HS-5 (cell line): ENCODE measurements around the gene GMEB2.
"Not testable (repeated sequence)": the region's sequence is repeated elsewhere in the genome, so short reads cannot be mapped to it uniquely, and the experiment has no call there.

Experiments used
- DNase-seq: peaks from one replicate; pipeline ENCODE4 v3.0.0-alpha.2; 2012; ENCODE audit warnings: low read depth

Gene GMEB2

DNA sequence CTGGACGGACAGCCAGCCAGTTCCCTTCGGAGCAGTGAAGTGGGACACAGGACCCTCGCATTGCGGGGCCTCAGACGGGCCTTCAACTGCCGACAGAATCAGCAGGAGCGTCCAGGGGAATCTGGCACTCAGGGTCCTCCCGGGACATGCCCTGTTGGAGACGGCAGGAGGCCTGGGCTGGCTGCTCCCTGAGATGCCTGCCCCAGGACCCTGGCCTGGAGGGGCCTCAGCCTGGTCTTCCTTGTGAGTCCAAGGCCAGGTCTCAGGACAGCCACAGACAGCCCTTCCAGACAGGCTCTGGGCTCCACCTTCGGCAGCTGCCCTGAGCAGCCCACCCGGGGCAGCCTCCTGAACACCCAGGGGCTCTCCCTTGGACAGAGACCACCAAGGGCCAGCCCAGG is 38.3 kb downstream of the GMEB2 start:
- no peak for DNase-seq

DNA sequence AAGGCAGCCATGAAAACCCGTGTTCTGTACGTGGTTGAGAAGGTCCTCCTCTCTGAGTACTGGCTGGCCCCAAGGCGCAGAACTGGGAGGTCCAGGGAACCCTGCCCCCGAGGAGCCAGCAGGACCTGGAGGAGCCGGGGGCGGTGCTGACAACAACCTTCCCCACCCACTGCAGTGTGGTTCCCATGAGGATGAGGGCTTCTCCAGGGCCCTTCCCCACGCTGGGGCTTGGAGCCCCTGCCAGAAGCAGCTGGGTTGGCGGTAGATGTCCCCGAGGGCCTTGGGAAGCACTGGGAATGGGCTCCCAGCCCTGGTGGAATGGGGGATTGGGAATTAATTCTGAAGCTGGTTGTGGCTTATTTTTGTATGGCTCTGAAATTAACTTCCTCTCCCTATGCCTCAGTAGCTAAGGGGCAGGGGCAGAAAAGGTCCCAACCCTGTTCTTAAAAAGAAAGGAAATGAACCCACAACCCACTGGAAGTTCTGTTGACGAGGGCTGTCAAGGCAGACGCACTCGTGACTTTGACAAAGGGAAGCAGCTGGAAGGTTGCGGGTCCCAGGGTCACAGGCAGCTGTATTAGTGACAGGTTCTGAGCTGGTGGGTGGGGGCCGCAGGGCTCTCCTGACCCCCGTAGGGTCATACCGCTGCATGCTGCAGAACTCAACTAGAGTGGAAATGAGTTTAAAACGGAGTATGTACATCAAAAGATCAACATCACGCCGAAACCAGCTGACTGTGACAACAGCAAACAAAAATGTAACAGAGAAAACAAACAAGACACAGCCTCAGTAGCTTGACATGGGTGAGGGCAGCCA is 38.9 kb downstream of the GMEB2 start:
- DNase-seq: no peak

DNA sequence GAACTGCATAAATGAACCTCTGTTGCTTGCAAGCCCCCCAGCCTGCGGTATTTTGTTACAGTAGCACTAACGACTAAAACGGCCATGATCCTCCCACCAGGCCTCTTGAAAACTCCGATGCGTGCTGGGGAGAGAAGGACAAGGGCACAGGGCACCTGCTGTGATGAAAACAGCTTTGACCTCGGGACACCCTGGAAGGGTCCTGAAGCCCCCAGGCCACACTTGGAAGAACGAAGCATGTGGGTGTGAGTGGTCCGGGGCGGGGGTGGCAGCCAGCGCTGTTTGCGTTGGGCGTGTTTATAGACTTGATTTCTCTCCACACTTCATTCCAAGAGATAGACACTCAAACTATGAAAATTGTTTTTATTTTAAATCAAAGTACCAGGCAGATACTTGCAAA is 39.6 kb downstream of the GMEB2 start:
- no peak for DNase-seq

DNA sequence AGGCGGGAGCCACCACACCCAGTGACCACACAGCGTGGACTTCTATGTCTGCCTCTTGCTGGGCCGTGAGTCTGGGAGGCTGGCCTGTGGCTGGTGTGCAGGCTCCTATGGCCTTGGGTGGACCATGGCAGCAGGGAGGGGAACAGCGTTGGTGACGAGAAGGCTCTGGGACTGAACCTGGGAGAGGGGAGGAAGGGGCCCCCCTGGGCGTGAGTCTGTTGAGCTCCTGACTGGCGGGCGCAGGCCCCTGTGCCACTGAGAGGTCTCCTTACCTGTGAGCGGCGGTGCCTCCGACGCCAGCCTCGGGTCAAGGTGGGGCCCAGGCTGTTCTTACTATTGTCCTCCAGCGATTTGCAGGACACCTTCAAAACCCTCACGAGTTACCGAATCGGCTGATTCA is 40.1 kb downstream of the GMEB2 start:
- no peak for DNase-seq

DNA sequence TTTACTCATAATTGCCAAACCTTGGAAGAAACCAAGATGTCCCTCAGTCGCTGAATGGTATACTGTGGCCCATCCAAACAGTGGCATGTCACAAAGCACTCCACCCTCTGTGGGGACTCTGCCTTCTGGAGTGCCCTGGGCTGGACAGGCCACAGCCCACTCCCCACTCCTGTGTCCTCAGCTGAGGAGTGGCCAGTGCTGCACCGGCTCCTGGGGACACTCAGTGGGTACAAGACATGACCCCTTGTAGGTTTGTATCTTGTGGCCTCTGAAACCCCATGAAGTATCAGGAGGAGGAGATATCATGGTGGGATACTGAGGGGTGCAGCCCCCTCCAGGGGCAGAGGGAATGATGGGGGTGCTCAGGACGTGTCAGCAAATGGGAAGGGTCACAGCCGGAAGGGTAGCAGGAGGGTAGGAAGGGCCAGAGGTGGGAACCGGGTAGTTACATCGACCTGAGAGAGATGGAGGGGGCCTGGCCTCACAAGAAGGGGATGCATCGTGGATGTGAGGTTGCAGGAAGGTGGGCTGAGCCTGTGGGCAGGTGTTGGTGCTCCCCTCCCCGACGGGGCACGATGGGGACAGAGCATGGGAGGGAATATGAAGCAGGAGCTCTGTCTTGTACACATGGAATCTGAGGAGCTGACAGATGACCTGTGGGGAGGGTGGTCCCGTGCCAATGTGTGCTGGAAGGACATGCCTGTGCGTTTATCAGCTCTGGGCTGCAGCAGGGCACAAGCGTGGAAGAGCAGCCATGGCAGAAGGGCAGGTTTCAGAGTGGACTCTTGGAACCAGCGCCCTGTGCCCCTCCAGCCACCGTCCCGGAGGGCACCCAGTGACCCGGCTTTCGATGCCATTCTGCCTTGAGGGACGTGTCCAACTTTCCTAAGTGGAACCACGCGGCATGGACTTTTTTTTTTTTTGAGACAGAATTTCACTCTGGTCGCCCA is 41.0 kb downstream of the GMEB2 start:
- DNase-seq: no peak

DNA sequence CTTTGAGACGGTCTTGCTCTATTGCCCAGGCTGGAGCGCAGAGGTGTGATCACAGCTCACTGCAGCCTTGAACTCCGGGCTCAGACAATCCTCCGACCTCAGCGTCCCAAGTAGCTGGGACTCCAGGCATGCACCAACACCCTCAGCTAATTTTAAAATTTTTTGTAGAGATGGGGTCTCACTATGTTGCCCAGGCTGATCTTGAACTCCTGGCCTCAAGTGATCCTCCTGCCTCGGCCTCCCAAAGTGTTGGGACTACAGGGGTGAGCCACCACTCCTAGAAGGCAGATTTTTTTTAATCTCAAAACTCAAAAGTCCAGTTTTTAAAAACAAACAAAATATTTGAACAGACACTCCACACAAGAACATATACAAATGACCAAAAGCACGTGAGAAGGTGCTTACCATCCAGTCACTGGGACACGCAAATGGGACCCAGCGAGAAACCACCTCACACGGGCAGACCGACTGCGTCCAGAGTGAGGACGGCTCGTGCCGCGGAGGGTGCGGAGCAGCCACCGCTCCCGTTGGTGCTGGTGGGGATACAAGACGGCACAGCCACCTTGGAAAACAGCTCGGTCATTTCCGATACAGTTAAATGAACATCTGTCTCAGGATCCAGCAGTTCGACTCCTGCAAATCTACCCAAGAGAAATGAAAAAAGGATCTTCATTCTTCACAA is 44.4 kb downstream of the GMEB2 start:
- DNase-seq: no peak

DNA sequence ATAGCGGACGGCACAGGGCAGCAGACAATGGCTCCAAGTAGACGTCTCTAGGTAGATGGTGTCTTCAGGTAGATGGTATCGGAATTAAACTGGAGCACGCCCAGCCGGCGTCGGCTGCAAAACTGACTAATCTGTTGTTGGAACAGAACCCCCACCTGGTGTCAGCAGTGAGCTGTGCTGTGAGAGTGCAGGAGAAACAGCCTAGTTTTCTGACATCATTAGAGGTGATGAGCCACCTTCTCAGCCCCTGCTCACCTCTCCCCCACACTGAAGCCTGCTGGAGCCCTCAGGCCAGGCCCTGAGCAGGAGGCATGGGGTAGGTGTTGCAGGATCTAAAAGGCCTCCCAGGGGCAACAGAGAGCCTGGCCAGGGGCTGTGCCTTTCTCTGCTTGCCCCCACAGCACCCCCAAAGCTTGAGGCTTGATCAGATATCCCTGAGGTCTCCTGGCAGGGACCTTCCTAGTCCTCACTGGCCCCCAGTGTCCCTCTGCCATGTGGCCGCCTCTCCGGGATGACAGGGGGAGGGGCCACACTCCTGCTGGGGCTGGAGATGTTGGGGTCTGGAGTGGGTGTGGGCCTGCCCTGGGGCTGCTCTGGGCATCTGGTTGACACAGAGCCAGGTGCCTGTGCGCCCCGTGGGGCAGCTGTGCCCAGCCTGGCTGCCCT is 46.0 kb downstream of the GMEB2 start:
- DNase-seq: no peak

DNA sequence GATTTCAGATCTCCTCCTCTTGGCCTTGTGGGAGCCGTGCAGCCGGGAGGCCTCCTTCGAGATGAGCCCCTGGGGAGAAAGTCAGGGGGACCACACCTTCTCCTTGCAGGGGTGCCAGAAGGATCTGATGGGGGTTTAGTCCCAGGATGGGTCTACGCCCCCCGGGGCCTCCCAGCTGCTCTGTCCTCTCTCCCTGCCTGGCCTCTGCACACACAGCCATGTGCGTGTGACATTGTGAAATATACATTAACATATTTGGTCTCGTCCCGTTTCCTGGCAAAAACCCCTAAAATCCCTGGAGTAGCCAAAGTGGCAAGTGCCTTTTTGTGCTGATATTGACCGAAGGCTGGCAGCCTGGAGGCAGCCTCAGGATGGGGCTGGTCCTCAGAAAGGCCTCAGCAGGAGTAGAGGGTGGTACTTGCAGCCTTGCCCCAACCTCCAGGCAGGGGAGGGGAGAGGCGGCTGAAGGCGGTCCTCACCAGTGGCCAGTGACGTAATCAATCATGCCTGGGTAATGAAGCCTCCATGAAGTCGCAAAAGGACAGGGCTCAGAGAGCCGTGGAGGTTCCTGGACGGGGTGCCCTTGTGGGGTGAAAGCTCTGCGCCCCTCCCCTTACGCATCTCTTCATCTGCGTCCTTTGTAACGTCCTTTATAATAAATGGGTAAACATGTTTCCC is 47.7 kb downstream of the GMEB2 start:
- no peak for DNase-seq

DNA sequence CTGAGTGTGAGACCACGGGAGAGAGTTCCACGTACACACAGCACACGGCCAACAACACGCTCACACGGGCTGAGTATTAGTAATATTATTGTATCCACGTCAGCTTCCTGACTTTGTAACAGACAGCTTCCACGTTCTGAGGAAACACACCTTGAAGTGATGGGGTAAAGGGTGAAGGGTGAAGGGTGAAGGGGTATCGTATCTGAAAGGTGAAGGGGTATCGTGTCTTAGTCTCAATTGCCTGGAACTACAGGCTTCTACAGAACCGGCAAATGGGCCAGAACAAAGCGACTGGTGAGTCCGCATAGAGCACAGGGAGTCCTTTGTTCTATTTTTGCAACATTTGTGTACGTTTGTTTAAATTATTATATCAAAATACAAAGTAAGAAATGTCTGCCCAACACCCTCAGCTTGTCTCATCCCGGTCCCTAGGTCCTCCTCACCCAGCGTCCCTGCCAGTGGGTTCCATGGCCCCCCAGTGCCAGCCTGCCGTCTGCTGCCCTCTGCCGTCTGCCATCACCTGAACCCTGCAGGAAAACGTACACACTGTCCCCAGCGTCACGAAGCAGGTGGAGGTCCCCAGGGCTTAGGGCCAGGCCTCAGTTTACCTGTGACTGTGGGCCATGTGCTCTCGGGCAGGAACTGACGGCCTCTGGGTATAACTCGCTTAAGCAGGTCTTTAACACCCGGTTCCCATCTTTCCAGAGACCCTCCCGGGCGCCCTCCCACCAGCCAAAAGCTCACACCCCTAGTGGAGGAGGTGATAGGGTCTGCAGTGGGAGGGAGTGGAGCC is 48.5 kb downstream of the GMEB2 start:
- no peak for DNase-seq

DNA sequence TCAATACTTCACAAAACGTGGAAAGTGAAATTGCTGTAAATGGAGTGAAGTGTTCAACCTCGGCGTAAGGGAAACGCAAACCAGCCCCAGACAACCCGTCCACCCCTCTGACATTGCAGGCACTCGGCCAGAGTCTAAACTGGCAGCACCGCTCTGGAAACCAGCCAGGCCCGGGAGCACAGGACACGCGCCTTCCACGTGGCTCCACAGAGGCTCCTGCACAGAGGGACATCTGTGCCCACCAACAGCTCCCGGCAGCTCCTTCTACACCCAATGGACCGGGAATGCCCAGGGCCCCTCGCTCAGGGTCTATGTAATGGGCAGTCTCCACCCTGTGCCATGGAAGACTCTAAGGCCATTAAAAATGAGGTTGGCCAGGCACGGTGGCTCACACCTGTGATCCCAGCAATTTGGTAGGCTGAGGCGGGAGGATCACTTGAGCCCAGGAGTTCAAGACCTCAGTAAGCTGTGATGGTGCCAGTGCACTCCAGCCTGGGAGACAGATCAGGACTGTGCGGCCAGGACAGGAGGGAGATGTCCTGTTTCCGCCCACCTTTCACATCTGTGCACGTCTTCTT is 49.5 kb downstream of the GMEB2 start:
- no peak for DNase-seq

DNA sequence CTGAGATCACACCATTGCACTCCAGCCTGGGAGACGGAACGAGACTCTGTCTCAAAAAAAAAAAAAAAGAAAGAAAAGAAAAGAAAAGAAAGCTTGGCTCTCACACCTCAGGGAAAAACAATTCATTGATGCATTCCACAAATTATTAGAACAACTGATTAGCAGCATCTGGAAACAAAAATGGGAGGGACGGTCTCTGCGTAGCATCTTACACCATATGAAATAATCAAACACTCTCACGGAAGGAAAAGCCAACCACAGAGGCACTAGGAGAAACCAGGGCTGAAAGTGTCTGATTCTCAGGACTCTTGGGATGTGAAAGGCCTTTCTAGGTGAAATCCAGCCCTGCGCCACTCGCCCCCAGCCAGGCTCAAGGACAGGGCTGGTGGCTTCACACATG is 50.6 kb downstream of the GMEB2 start:
- DNase-seq: no peak

DNA sequence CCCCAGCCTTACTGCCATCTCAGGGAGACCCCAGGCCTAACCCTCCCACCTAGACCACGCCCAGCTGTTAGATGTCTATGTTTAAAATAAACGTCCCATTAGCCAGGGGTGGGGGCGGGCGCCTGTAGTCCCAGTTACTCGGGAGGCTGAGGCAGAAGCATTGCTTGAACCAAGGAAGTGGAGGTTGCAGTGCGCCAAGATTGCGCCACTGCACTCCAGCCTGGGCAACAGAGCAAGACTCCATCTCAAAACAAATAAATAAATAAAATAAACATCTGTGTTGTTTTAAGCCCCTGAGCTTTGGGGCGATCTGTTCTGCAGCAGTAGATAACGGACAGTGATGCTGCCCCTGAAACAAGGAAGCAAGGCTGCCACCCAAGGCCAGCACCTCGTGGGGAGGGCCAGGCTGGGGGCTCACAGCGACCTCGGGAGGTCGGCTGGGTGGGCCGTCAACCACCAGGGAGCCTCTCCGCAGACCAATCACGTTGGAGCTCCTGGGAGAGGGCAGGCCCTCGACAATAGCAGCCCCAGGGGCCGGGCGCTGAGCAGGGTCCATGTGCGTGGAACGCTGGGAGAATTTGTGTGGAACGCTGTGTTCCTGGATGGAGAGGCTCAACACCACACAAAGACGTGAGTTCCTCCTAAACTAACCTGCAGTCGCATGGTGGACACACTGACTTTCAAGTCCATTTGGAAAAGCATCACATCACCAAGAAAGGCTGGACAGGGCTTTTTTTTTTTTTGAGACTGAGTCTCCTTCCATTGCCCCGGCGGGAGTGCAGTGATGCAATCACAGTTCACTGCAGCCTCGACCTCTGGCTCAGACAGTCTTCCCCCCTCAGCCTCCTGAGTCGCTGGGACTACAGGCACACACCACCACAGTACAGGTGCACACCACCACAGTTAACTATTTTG is 51.8 kb downstream of the GMEB2 start:
- no peak for DNase-seq

DNA sequence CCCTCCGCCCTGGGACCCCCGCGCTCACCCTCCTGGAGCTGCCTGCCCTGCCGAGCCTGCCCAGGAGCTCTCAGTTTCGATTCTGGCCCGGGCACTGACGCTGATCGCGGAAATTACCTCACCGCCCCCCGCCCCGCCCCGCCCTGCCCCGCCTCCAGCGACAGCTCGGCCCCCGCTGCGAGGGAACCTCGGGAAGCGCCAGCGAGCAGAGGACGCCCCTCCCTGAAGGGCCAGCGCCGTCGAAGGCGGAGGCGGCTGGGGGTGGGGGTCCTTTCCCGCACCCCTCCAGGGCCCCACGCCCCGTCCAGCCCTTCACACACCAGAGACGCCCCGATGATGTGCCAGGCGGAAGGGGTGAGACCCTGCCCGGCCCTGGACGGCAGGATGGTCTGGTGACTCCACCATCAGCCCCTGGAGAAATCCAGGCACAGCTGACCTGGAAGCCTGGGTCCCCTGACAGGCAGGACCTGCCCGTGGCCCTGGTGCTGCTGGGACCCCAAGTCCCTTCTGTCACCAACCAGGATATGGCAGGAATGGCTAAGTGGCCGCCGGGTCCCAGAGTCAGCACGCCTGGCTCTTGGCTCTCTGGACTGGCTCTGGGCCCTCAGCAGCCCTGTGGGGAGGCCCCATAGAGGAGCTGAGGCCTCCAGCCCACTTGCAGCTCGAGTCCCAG is 52.6 kb downstream of the GMEB2 start, which contains the start of gene HELZ2:
Gene HELZ2, minus strand, starts transcription at position 84 of the 673 bp plus-strand sequence. CDS start 1,854 bp downstream, outside the sequence.
- no peak for DNase-seq

DNA sequence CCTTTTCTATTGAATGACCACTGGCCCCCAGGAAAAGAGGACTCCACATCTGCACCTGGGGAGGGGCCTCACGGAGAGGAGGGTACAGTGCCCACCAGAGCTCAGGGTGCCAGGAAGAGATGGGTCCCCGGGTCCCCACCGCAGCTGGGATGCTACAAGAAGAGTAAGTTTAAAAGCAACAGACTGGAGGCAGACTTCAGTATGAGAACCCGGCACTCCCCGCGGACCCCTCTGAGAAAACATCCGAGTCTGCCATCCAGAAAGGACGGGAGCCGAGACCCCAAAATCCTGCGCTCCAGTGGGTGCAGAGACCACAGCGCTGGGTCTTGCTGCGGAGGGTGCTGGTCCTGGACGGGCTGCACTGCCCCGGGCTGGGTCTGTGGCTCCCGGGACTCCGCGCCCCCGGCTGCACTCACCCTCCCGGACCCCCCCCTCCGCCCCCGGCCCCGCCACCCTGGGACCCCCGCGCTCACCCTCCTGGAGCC is 53.2 kb downstream of the GMEB2 start:
- DNase-seq: no peak

DNA sequence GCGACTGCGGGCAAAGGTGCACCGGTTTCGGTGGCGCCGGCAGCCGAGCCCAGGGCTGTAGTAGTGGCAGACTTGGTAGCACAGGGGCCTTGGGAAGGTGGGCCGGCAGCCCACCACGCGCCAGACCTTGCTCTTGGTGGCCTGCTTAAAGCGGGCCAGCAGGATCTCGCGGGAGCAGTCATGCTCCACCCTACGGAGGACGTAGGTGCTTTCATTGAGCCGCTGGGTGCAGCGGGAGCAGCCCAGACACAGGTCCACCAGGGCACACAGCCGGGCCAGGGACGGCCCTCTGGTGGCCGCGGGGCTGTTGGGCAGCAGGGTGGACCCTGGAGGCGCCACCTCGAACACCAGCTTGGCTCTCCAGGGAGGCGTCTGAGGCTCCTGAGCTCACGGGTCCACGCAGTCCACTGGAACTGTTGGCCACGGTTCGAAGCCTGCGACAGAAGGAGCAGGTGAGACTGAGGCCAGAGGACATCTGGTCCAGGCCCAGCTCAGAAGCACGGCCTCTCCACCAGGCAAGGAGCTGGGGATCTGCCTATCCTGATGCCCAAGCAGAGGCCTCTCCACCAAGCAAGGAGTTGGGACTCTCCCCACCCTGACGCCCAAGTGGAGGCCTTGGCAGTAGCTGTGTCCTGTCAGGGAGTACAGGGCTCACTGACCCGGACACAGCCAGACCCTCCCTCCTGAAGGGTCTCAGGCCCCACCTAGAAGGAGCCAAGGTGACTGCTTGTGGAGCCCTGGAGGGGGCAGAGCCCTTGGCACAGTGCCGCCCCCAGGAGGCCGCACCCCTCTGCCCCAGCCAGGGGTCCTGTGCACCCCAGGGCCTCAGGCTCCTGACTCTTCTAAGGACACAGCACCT is 53.9 kb downstream of the GMEB2 start:
- no peak for DNase-seq

DNA sequence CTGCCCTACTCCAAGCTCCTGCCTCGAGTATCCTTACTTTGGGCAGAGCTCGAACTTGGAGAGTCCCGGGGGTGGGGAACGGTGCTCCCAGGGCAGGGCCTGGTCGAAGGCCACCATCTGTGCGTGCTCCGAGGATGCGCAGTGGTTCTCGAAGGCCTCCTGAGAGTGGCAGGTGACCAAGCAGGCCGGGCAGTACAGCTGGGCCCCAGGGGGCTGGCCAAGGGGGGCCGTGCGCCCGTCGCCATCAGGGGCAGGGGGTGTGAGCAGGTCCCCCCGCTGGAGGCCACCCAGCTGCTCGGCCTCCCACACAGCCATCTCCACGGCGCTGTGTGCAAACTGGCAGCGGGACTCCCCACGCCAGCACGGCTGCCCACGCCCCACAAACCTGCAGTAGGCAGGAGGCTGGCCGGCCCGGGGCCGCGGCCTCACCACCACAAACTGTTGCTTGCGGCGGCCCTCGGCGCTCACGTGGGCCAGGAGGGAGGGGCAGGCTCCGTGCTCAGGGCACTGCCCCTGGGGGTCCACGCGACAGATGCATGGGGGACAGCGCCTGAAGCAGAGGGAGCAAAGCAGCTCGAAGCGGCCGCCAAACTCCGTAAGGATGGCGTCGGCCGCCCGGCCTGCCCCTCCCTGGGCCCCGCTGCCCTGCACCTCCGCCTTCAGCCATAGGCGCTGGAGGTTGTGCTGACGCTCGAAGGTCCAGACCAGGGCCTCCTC is 54.7 kb downstream of the GMEB2 start:
- no peak for DNase-seq

DNA sequence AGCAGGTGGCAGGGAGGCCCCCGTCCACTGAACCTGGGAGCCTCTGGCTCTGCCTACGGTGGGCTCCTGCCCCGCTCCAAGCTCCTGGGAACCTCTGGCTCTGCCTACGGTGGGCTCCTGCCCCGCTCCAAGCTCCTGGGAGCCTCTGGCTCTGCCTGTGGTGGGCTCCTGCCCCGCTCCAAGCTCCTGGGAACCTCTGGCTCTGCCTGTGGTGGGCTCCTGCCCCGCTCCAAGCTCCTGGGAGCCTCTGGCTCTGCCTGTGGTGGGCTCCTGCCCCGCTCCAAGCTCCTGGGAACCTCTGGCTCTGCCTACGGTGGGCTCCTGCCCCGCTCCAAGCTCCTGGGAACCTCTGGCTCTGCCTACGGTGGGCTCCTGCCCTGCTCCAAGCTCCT is 55.8 kb downstream of the GMEB2 start:
- DNase-seq: not testable (repeated sequence)
